HG02759 (cell line): ENCODE data around the gene EPB41L4A.
A peak's percentile ranks its signal among the peaks of the same experiment; 100 is the strongest.

ENCODE experiments used
- ATAC-seq: cut with Tn5 transposase; IDR thresholded peaks from one replicate; pipeline ENCODE4 v1.9.1; 2021; ENCODE audit warnings: mild to moderate bottlenecking, moderate library complexity; ENCODE audit not compliant: unreplicated experiment

The EPB41L4A gene

GRCh38 chr5:112356178-112356956 is 62.7 kb downstream of the EPB41L4A start:
- no peak for ATAC-seq

DNA sequence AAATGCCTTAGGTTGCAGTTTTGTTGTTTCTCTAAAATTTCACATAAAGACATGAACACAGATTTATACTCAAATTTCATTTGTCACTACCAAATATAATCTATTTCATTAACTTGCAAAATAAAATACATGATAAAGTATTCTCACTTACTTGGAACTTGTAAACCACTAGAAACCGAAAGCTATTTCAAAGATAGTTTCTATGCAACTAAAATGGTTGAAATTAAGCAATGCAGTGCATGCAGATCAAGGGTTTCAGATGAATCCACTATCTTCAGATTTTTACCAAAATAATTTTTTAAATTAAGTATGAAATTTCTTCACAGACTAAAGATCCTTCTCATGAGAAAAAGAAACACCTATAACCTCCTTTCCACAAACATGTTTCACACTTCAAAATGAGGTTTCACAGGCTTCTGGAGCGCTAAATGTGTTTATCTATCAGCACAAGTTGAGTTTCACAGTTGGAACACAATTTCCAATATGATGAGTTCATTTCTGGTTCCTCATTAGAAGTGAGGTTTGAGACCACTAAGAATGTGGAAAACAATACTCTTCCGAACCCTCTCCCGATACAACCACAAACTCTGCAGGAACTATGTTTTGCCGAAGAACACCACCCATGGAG is 63.9 kb downstream of the EPB41L4A start:
- no peak for ATAC-seq

GRCh38 chr5:112353678-112354077 is 65.4 kb downstream of the EPB41L4A start:
- no peak for ATAC-seq

GRCh38 chr5:112351225-112351624 is 67.9 kb downstream of the EPB41L4A start:
- no peak for ATAC-seq

DNA sequence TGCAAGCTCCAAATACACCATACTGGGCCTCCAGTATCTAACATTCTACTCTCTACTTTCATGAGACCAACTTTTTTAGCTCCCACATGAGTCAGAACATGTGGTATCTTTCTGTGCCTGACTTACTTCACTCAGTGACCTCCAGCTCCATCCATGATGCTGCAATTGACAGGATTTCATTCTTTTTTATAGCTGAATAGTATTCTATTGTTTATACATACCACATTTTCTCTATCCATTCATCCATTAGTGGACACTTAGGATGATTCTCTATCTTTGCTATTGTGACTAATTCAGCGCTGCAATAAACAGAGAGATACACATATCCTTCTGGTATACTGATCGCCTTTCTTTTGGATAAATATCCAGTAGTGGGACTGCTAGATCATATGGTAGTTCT is 68.5 kb downstream of the EPB41L4A start:
- ATAC-seq: no peak

- ATAC-seq: no peak
These were observed 69.7 kb downstream of the EPB41L4A start for GRCh38 chr5:112349371-112349770.

GRCh38 chr5:112348915-112349314 is 70.2 kb downstream of the EPB41L4A start:
- no peak for ATAC-seq

- no peak for ATAC-seq
These were observed 70.7 kb downstream of the EPB41L4A start for GRCh38 chr5:112348387-112348786.

- ATAC-seq: peak; percentile 51
These were observed 72.5 kb downstream of the EPB41L4A start for GRCh38 chr5:112346411-112347044.

DNA sequence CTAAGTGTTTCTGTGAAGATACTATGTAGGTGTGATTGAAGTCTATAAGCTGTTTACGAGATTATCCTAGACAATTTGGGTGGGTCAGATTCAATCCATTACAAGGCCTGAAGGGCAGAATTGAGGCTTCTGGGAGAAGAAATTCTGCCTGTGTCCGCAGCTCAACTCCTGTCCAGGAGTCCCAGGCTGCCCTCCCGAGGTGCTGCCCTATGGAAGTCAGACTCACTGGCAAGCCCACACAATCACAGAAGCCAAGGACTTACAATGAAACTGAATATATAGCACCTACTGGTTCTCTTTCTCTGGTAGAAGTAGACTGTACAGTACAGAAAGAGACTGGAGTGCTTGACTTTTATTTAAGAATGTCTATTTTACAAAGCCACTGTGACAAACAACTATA is 74.5 kb downstream of the EPB41L4A start:
- ATAC-seq: no peak

DNA sequence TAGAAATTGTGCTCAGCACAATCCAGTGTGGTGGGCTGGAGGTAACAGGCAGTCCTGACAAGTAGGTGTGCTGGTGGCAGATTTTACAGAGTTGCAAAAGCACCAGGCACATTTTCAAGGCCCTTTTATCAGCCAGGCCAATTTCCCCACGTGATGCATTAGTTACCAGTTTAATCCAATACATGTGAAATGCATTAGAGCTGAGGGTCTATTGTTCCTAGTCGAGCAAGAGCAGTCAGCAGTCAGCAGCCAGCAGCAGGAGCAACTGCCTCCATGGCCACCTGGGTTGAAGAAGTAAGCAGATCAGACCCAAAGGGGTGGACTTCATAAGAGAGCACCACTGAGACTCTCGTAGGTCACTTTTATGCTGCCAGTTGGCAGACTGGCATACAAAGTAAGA is 76.7 kb downstream of the EPB41L4A start:
- no peak for ATAC-seq

DNA sequence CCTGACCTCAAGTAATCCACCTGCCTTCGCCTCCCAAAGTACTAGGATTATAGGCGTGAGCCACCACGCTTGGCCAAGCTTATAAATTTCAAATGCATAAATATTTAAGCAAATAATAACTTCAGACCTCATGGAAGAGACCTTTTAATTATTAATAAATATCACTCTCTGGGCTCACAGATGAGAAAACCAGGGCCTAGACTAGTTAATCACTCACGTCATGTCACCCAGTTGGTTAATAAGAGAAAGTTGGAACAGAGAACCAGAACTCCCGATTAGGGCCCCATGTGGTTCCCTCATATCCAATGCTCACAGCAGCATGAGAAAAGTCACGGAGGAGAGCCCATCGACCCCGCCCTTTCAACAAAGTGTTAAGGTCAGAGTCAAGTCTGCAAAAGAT is 79.3 kb downstream of the EPB41L4A start:
- ATAC-seq: no peak

DNA sequence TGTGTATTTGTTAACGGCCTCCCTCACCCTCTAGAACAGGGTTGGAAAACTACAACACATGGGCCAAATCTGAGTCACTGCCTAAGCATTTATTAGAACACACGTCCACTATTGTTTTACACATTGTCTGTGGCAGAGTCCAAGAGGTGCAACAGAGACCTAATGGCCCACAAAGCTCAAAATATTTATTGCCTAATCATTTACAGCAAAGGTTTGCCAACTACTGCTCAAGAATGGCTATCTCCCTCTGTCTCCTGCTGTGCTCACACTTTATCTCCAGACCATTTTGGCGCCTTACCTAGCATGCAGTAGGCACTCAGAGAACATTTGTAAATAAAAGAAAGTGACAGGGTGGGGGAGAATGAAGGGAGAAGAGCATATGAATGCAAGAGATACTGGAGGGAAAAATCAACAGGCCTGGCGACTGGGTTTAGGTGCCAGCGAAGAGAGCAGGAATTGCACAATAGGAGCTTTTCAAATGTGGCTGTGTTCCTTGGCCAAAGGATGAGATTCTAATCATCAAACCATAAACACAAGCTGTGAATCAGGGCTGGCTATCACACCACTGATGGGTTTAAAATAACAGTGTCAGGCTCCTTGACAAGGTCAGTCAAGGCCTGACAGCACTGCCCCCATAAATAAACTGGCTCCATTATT is 80.3 kb downstream of the EPB41L4A start:
- ATAC-seq: no peak

- no peak for ATAC-seq
These were observed 85.7 kb downstream of the EPB41L4A start for GRCh38 chr5:112333331-112333781.

DNA sequence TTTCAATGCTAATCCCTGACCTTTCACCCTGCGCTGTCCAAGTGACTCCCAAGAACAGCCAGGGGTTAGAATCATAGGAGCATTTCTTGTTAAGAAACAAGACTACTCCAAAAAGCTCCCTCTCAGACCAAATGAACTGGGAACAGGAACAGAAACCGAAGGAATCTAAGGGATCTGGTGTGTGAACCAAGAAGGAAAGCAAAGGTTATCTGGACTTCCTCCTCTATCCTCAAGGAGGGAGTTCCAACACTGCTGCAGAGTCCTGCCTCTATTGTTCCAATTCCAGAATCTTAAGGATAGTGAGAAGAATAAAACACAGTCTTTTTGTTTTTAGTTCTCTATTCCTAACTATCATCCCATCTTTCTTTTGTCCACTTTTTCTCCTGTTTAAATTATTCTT is 87.2 kb downstream of the EPB41L4A start:
- ATAC-seq: no peak

DNA sequence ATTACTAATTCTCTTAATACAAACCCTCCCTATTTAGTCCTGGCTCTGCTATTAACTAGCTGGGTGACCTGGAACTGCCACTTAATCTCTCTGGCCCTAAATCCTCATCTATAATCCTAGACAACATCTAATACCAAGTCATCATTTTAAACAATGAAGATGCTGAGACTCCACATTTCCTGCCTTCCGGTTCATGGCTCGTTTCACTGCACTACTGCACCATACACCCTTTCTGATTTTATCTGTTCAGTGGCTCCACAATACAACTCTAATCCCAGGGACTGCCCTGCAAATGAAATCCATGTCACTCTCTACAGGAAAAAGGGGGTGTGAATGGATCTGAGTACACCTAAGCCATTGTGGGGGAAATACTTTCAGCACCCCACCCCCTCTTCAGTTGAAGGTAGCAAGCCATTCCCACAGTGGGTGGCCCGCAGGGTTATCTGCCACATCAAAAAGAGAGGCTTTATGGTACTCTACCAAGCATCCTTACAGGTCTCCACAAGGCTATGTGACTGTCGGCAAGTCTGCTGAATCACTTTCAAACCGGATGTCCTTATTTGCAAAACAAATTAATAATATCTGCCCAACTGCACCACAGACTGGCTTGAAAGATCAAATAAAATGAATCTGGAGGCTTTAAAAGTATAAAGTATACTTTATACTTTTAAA is 89.5 kb downstream of the EPB41L4A start:
- peak; percentile 82 for ATAC-seq

- ATAC-seq: no peak
These were observed 95.9 kb downstream of the EPB41L4A start for GRCh38 chr5:112323166-112323565.

DNA sequence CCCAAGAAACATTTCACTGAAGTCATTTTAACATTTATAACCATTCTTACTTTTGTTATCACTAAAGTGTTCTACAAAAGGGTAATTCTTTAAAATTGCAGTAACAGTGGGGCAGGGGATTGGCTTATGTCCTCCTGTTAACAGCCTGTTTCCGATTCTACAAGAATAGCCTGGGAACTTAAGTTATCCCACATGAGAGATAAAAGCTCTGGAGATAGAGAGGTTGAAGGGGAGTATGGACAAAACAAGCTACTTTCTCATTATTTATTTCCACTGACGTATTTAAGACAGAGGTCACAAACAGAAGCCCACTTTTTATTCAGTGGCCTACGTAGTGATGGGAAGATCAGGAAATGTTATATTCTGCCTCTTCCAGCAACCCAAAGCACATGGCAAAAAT is 98.7 kb downstream of the EPB41L4A start:
- no peak for ATAC-seq

- no peak for ATAC-seq
These were observed 100.7 kb downstream of the EPB41L4A start for GRCh38 chr5:112318346-112318745.

DNA sequence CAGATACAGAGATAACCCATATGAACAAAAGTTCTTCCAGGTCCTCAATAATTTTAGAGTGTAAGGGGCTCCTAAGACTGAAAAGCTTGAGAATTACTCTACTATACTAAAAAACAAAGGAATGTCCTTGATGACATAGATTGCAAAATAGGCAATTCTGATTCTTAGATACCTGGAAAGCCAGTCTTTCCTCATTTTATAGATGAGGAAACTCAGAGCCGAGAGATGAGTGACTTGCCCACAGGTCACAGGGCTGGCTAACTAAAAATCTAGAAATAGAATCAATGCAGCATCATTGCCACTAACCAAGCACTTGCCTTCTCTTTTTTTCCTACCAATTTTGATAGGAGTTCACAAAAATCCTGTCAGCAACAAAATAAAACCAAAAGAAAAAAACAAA is 101.2 kb downstream of the EPB41L4A start:
- no peak for ATAC-seq

DNA sequence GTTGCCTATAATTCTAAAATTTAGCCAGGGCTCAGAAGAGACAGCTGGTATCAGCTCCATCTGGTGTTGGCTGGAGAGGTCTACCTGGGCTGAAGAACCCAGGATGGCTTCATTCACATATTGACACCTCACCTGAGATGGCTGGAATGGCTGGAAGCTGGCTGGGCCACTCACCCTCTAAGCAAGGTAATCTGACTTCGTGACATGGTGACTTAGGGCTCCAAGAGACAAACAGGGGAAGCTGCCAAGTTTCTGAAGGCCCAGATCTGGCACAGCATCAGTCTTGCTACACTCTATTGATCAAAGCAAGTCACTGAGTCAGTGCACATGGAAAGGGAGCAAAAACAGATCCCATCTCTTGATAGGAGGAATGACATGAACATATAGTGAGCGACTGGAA is 102.3 kb downstream of the EPB41L4A start:
- ATAC-seq: no peak
